Neuronal stem cell (in vitro differentiated cells): Measurements from ENCODE around the gene TSPY8. TPM values are rescaled to one million over a fixed set of nuclear protein-coding genes. Genes with fewer than 3 reads are reported as not detected.
"Not testable (repeated sequence)": the region's sequence is repeated elsewhere in the genome, so short reads cannot be mapped to it uniquely, and the experiment has no call there.

ENCODE experiments used
- DNase-seq: peaks from one replicate; pipeline ENCODE4 v3.0.0-alpha.2; 2013; ENCODE audit warnings: low spot score
- H2AFZ ChIP-seq: one replicate; pipeline ENCODE4 v1.6.1; 2013; ENCODE audit warnings: mild to moderate bottlenecking, low read length, inconsistent platforms
- H2AK5ac ChIP-seq: 2 replicates; pipeline ENCODE4 v1.6.1; 2013; ENCODE audit warnings: low read depth, mild to moderate bottlenecking, inconsistent platforms, low read length, moderate library complexity, mixed read lengths
- H2BK120ac ChIP-seq: 2 replicates; pipeline ENCODE4 v1.6.1; 2013; ENCODE audit warnings: low read depth, mild to moderate bottlenecking, inconsistent platforms, low read length, moderate library complexity, mixed read lengths
- H2BK12ac ChIP-seq: one replicate; pipeline ENCODE4 v1.6.1; 2013; ENCODE audit warnings: low read length, inconsistent platforms
- H2BK15ac ChIP-seq: 2 replicates; pipeline ENCODE4 v1.6.1; 2013; ENCODE audit warnings: mild to moderate bottlenecking, low read length, inconsistent platforms, mixed read lengths
- H2BK5ac ChIP-seq: one replicate; pipeline ENCODE4 v1.6.1; 2013; ENCODE audit warnings: inconsistent platforms, mild to moderate bottlenecking, low read length, moderate library complexity
- H3K14ac ChIP-seq: one replicate; pipeline ENCODE4 v1.6.1; 2013; ENCODE audit warnings: low read length, inconsistent platforms
- H3K18ac ChIP-seq: 2 replicates; pipeline ENCODE4 v1.6.1; 2013; ENCODE audit warnings: low read length, inconsistent platforms
- H3K23ac ChIP-seq: 2 replicates; pipeline ENCODE4 v1.6.1; 2013; ENCODE audit warnings: low read depth, mild to moderate bottlenecking, mixed read lengths, low read length, inconsistent platforms; ENCODE audit not compliant: poor library complexity
- H3K27ac ChIP-seq: replicated peaks from 3 replicates; pipeline ENCODE4 v1.5.1; 2013; ENCODE audit warnings: low read length, inconsistent platforms
- H3K27me3 ChIP-seq, 3 experiments: 2 replicates each; pipeline ENCODE4 v1.6.1; 2013; ENCODE audit warnings: low read length in 3 of 3, mild to moderate bottlenecking in 2 of 3, inconsistent platforms in 1 of 3, low read depth in 1 of 3, mixed read lengths in 1 of 3, moderate library complexity in 1 of 3; ENCODE audit not compliant: control insufficient read depth in 3 of 3, insufficient read depth in 3 of 3
- H3K36me3 ChIP-seq, 2 donors: replicated peaks in 1 of 2; 2 replicates each; pipeline ENCODE4 v1.6.1; 2013; ENCODE audit warnings: low read length in 2 of 2; ENCODE audit not compliant: control insufficient read depth in 2 of 2, insufficient read depth in 2 of 2
- H3K4ac ChIP-seq: 2 replicates; pipeline ENCODE4 v1.6.1; 2013; ENCODE audit warnings: inconsistent platforms, mild to moderate bottlenecking, low read length, moderate library complexity
- H3K4me1 ChIP-seq, 2 donors: 1 replicate in 1 of 2; 2 replicates in 1 of 2; pipeline ENCODE4 v1.6.1; 2013; ENCODE audit warnings: low read length in 2 of 2, low read depth in 1 of 2; ENCODE audit not compliant: control insufficient read depth in 2 of 2, insufficient read depth in 1 of 2
- H3K4me2 ChIP-seq: one replicate; pipeline ENCODE4 v1.6.1; 2013; ENCODE audit warnings: mild to moderate bottlenecking, low read length, inconsistent platforms; ENCODE audit not compliant: insufficient read depth, poor library complexity, severe bottlenecking
- H3K4me3 ChIP-seq, 2 donors: 2 replicates each; pipeline ENCODE4 v1.5.1; 2013; ENCODE audit warnings: low read length in 2 of 2, mild to moderate bottlenecking in 2 of 2, inconsistent platforms in 1 of 2, moderate library complexity in 1 of 2
- H3K79me1 ChIP-seq: one replicate; pipeline ENCODE4 v1.6.1; 2013; ENCODE audit warnings: low read depth, mild to moderate bottlenecking, inconsistent platforms, low read length, moderate library complexity
- H3K9ac ChIP-seq: one replicate; pipeline ENCODE4 v1.6.1; 2013; ENCODE audit warnings: mild to moderate bottlenecking, low read depth, low read length, inconsistent platforms; ENCODE audit not compliant: poor library complexity
- H3K9me3 ChIP-seq, 2 donors: replicated peaks in 1 of 2; 2 replicates each; pipeline versions ENCODE3 to v1.6.1; 2013; ENCODE audit warnings: low read length in 2 of 2, mild to moderate bottlenecking in 2 of 2, inconsistent platforms in 1 of 2, low read depth in 1 of 2, mixed read lengths in 1 of 2, moderate library complexity in 1 of 2; ENCODE audit not compliant: control insufficient read depth in 2 of 2, insufficient read depth in 1 of 2
- H4K8ac ChIP-seq: one replicate; pipeline ENCODE4 v1.6.1; 2013; ENCODE audit warnings: low read depth, mild to moderate bottlenecking, inconsistent platforms, low read length, moderate library complexity
- H4K91ac ChIP-seq: one replicate; pipeline ENCODE4 v1.6.1; 2013; ENCODE audit warnings: low read length, low read depth, mild to moderate bottlenecking, inconsistent platforms; ENCODE audit not compliant: poor library complexity
- whole genome bisulfite sequencing, 2 donors: extraction: QIAGEN DNeasy Blood & Tissue Kit; methylation state at CpG; one replicate each; pipeline ENCODE4 v1.1.7; 2013; ENCODE audit warnings: missing lambda C conversion rate in 2 of 2, mixed read lengths in 1 of 2; ENCODE audit not compliant: insufficient read length in 2 of 2, insufficient replicate concordance in 1 of 2; ENCODE audit errors: extremely low coverage in 2 of 2; 5-methylcytosine and 5-hydroxymethylcytosine counted together
- polyA plus RNA-seq, 2 experiments: library from polyadenylated mRNA; stranded (reverse); fragments of 200-250 nt; gene quantifications; one replicate each; pipeline ENCODE4 v1.2.3, GENCODE V29; 2013

The TSPY8 gene
- polyA plus RNA-seq (2013, experiment 1 of 2): not detected
- not detected for polyA plus RNA-seq (2013, experiment 2 of 2)

GRCh38 chrY:9357497-9357896 is at the start of gene TSPY8:
TSPY8 (plus strand) TSS chrY:9357797; CDS start chrY:9357843, 46 bp downstream.
- H3K23ac ChIP-seq, H3K79me1 ChIP-seq, H4K91ac ChIP-seq, H3K4me1 ChIP-seq, H2BK15ac ChIP-seq, H3K9me3 ChIP-seq, H2BK5ac ChIP-seq, H3K18ac ChIP-seq, H2AFZ ChIP-seq, DNase-seq, H3K4me3 ChIP-seq, H2AK5ac ChIP-seq, H3K4ac ChIP-seq, H2BK120ac ChIP-seq, H3K9ac ChIP-seq, H3K27me3 ChIP-seq, H3K27ac ChIP-seq, H3K14ac ChIP-seq, H3K4me2 ChIP-seq, H2BK12ac ChIP-seq, H4K8ac ChIP-seq, H3K36me3 ChIP-seq: not testable (repeated sequence)
- no CpG with 5 or more reads among the region's 25 CpGs for WGBS, 2 donors

- no peak overlapping the region for H3K18ac ChIP-seq
- H2BK12ac ChIP-seq: no peak overlapping the region
- no peak overlapping the region for H2AK5ac ChIP-seq
- no peaks in the 10 kb centered on the region for H3K9me3 ChIP-seq
- no peak overlapping the region for H3K9ac ChIP-seq
- no peak overlapping the region for H3K23ac ChIP-seq
- H3K4me3 ChIP-seq: no peak overlapping the region
- WGBS, 2 donors: no CpG with 5 or more reads among the region's 7 CpGs
- H3K14ac ChIP-seq: no peak overlapping the region
- H3K27ac ChIP-seq: no peak overlapping the region
- no peak overlapping the region for H2BK15ac ChIP-seq
- no peak for DNase-seq
- H3K36me3 ChIP-seq: no peaks in the 10 kb centered on the region
- no peak overlapping the region for H2BK120ac ChIP-seq
- H4K91ac ChIP-seq: no peak overlapping the region
- H3K27me3 ChIP-seq: no peaks in the 10 kb centered on the region
- no peak overlapping the region for H2BK5ac ChIP-seq
- H3K79me1 ChIP-seq: no peaks in the 10 kb centered on the region
- H2AFZ ChIP-seq: no peak overlapping the region
- H4K8ac ChIP-seq: no peak overlapping the region
- H3K4me2 ChIP-seq: no peak overlapping the region
- no peaks in the 10 kb centered on the region for H3K4me1 ChIP-seq
- H3K4ac ChIP-seq: no peak overlapping the region
Measured at GRCh38 chrY:9320996-9321395, 36.6 kb upstream of the TSPY8 start.

- not testable (repeated sequence) for H4K8ac ChIP-seq, H2BK120ac ChIP-seq, H3K27me3 ChIP-seq, H3K9me3 ChIP-seq, H2BK15ac ChIP-seq, H3K4me2 ChIP-seq, H3K4me1 ChIP-seq, H3K36me3 ChIP-seq, H4K91ac ChIP-seq, H3K27ac ChIP-seq, H3K18ac ChIP-seq, H3K23ac ChIP-seq, H3K9ac ChIP-seq, H2BK5ac ChIP-seq, H3K4ac ChIP-seq, DNase-seq, H3K79me1 ChIP-seq, H3K14ac ChIP-seq, H2AK5ac ChIP-seq, H3K4me3 ChIP-seq, H2BK12ac ChIP-seq, H2AFZ ChIP-seq
- WGBS, 2 donors: no CpG with 5 or more reads among the region's 26 CpGs
Measured at GRCh38 chrY:9337164-9337563, 20.4 kb upstream of the TSPY8 start, which contains the start of gene TSPY4. TSPY4 (plus strand) TSS chrY:9337464; CDS start chrY:9337510, 46 bp downstream.

- not testable (repeated sequence) for H3K4me3 ChIP-seq, H3K27ac ChIP-seq, H3K18ac ChIP-seq, H3K27me3 ChIP-seq, H4K8ac ChIP-seq, H3K9ac ChIP-seq, H2BK5ac ChIP-seq, H3K79me1 ChIP-seq, DNase-seq, H2AK5ac ChIP-seq, H3K23ac ChIP-seq, H2BK12ac ChIP-seq, H3K4ac ChIP-seq, H3K14ac ChIP-seq, H2BK120ac ChIP-seq, H4K91ac ChIP-seq, H2AFZ ChIP-seq, H3K36me3 ChIP-seq, H3K4me2 ChIP-seq, H2BK15ac ChIP-seq, H3K9me3 ChIP-seq, H3K4me1 ChIP-seq
- no CpG with 5 or more reads among the region's 26 CpGs for WGBS, 2 donors
Measured at GRCh38 chrY:9396527-9396926, 38.9 kb downstream of the TSPY8 start.
